Endothelial cell of umbilical vein (primary cell): ENCODE results near the gene C1RL. TPM values are rescaled to one million over a fixed set of nuclear protein-coding genes. Genes with fewer than 3 reads are reported as not detected.

Experiments used
- BruUV-seq: library from RNA; stranded (reverse); fragments of 400-500 nt; replicated peaks from 2 replicates; lab custom pipeline; 2021; lab: Mats Ljungman, UMichigan
- CTCF ChIA-PET: fragments of 300-600, 350-600 bp; sonication (Branson Sonifier 250); formaldehyde crosslinking; loops from one replicate; lab custom pipeline; 2021; ENCODE audit warnings: antibody characterized with exemption, inconsistent platforms; lab: Charles Lee
- POLR2A ChIA-PET: fragments of 300-600, 350-600 bp; sonication (Branson Sonifier 250); formaldehyde crosslinking; loops from one replicate; lab custom pipeline; 2021; ENCODE audit warnings: antibody characterized with exemption, inconsistent platforms; lab: Charles Lee
- DNase-seq: peaks from one replicate; pipeline ENCODE4 v3.0.0-alpha.2; 2011; ENCODE audit warnings: low read depth, low spot score
- FAIRE-seq: peaks from 2 replicates; lab custom pipeline; 2011; peaks lifted over from hg19 to GRCh38; lab: Jason Lieb, UNC
- H2AFZ ChIP-seq: 2 replicates; pipeline ENCODE4 v1.6.0; 2012; ENCODE audit warnings: low read depth, low read length, control low read depth, inconsistent platforms
- H3K27ac ChIP-seq: 2 replicates; pipeline ENCODE4 v1.5.1; 2011; ENCODE audit warnings: low read depth, mild to moderate bottlenecking, control low read depth, low read length, moderate library complexity; ENCODE audit not compliant: insufficient read depth
- H3K27me3 ChIP-seq, 2 experiments: 2 replicates each; pipeline versions ENCODE4 v1.6.0 to v1.6.1; 2011; ENCODE audit warnings: low read length in 2 of 2, mixed read lengths in 1 of 2; ENCODE audit not compliant: control insufficient read depth in 2 of 2, insufficient read depth in 2 of 2
- H3K36me3 ChIP-seq, 2 experiments: 2 replicates in 1 of 2; 3 replicates in 1 of 2; pipeline ENCODE4 v1.5.1; 2011; ENCODE audit warnings: low read length in 2 of 2, mild to moderate bottlenecking in 1 of 2, moderate library complexity in 1 of 2; ENCODE audit not compliant: control insufficient read depth in 2 of 2, insufficient read depth in 2 of 2; ENCODE audit errors: extremely low read depth in 1 of 2
- H3K4me1 ChIP-seq: 3 replicates; pipeline ENCODE4 v1.5.1; 2011; ENCODE audit warnings: mild to moderate bottlenecking, low read length; ENCODE audit not compliant: control insufficient read depth, insufficient read depth; ENCODE audit errors: extremely low read depth
- H3K4me2 ChIP-seq: 2 replicates; pipeline ENCODE4 v1.6.1; 2011; ENCODE audit warnings: low read length, control low read depth, mixed read lengths; ENCODE audit not compliant: insufficient read depth
- H3K4me3 ChIP-seq, 3 experiments: fragments of 200-600 bp in 1 of 3; sonication (generic), shearing (Covaris generic) in 1 of 3; replicated peaks in 1 of 3; 2 replicates each; pipeline ENCODE4 v1.5.1; 2011 to 2016; ENCODE audit warnings: control low read depth in 3 of 3, low read length in 3 of 3, mild to moderate bottlenecking in 2 of 3, inconsistent platforms in 1 of 3, low read depth in 1 of 3, moderate library complexity in 1 of 3; ENCODE audit not compliant: insufficient read depth in 1 of 3
- H3K79me2 ChIP-seq: 2 replicates; pipeline ENCODE4 v1.6.0; 2012; ENCODE audit warnings: low read length, inconsistent platforms; ENCODE audit not compliant: control insufficient read depth, insufficient read depth
- H3K9ac ChIP-seq: replicated peaks from 2 replicates; pipeline ENCODE3; 2011; ENCODE audit warnings: low read length, control low read depth; ENCODE audit not compliant: insufficient read depth; ENCODE audit errors: extremely low read depth
- H3K9me1 ChIP-seq: replicated peaks from 3 replicates; pipeline ENCODE4 v1.6.0; 2011; ENCODE audit warnings: mild to moderate bottlenecking, low read length; ENCODE audit not compliant: control insufficient read depth, insufficient read depth; ENCODE audit errors: extremely low read depth
- H3K9me3 ChIP-seq: replicated peaks from 2 replicates; pipeline ENCODE4 v1.5.1; 2012; ENCODE audit warnings: low read length, inconsistent platforms; ENCODE audit not compliant: control insufficient read depth, insufficient read depth
- H4K20me1 ChIP-seq: replicated peaks from 2 replicates; pipeline ENCODE3; 2011; ENCODE audit warnings: mild to moderate bottlenecking, low read length; ENCODE audit not compliant: control insufficient read depth, insufficient read depth; ENCODE audit errors: extremely low read depth
- CTCF ChIP-seq, 2 donors: IDR thresholded peaks; 1 replicate in 1 of 2; 2 replicates in 1 of 2; pipeline ENCODE4 v1.5.1; 2011; ENCODE audit warnings: low read length in 2 of 2, mild to moderate bottlenecking in 2 of 2, moderate library complexity in 2 of 2, control low read depth in 1 of 2, inconsistent platforms in 1 of 2, low read depth in 1 of 2; ENCODE audit not compliant: insufficient read depth in 1 of 2; ENCODE audit errors: extremely low read depth in 1 of 2
- EZH2 ChIP-seq: IDR thresholded peaks from 2 replicates; pipeline ENCODE4 v1.6.1; 2012; ENCODE audit warnings: borderline replicate concordance, low read depth, mild to moderate bottlenecking, moderate library complexity, low read length, inconsistent platforms; ENCODE audit not compliant: severe bottlenecking
- FOS ChIP-seq: IDR thresholded peaks from 2 replicates; pipeline ENCODE4 v1.6.1; 2011; ENCODE audit warnings: mild to moderate bottlenecking, low read length, moderate library complexity, borderline replicate concordance; ENCODE audit not compliant: insufficient read depth
- GATA2 ChIP-seq: IDR thresholded peaks from 2 replicates; pipeline ENCODE4 v1.7.0; 2011; ENCODE audit warnings: low read depth, mild to moderate bottlenecking, moderate library complexity, mixed read lengths, low read length; ENCODE audit not compliant: insufficient read length, insufficient read depth
- JUN ChIP-seq: IDR thresholded peaks from 2 replicates; pipeline ENCODE4 v1.6.1; 2011; ENCODE audit warnings: borderline replicate concordance, low read depth; ENCODE audit not compliant: insufficient read length, insufficient read depth
- MYC ChIP-seq: IDR thresholded peaks from one replicate; pipeline ENCODE4 v1.6.1; 2011; ENCODE audit warnings: mild to moderate bottlenecking, low read depth, low read length
- POLR2A ChIP-seq: IDR thresholded peaks from 2 replicates; pipeline ENCODE4 v1.6.1; 2012; ENCODE audit warnings: low read depth, mild to moderate bottlenecking, control low read depth, low read length
- POLR2AphosphoS5 ChIP-seq: IDR thresholded peaks from 2 replicates; pipeline ENCODE4 v1.6.1; 2012; ENCODE audit warnings: low read depth, mild to moderate bottlenecking, control low read depth, low read length, moderate library complexity; ENCODE audit not compliant: insufficient read depth
- dilution Hi-C: fragments of 300-500 bp; cut with MboI; formaldehyde crosslinking; loops from one replicate; pipeline ENCODE4 v1.15.0; 2019; ENCODE audit warnings: low sequenced_read_pairs; ENCODE audit not compliant: extremely low pct_ligation_motif_present
- intact Hi-C: fragments of 100-400 bp; cut with micrococcal nuclease; formaldehyde crosslinking; loops from one replicate; pipeline ENCODE4 v1.10.0; 2022
- polyA plus RNA-seq, 4 experiments: library from polyadenylated mRNA; depleted of rRNA in 3 of 4; stranded (reverse) in 3 of 4; unstranded in 1 of 4; fragments of >200 nt; gene quantifications; 2 replicates each; pipeline versions ENCODE4 v1.2.1 to v1.2.3, GENCODE V29; 2011 to 2012; ENCODE audit warnings: missing spikeins in 1 of 4
- total RNA-seq: library from RNA; stranded (reverse); gene quantifications from 2 replicates; pipeline ENCODE4 v1.2.3, GENCODE V29; 2021
- TF ChIP-seq, protein P1 (sequence below): IDR thresholded peaks from 2 replicates; pipeline ENCODE4 v1.6.1; 2011; ENCODE audit not compliant: insufficient read depth, insufficient read length

C1RL gene
- total and polyA plus RNA-seq, 2 donors (not counting 3 experiments of a cell fraction or from before 2014, with no cell fraction given), result 20.9 to 25.0 TPM

GRCh38 chr12:7068240-7068993 is 40.6 kb downstream of the C1RL start:
- Histone ChIP-seq H3K27me3 (peaks cover 17 to 36% of the 10 kb centered on the region in 2 experiments), H3K4me3 (no peak overlapping the region), H3K79me2 (no peaks in the 10 kb centered on the region), H3K27ac (no peak overlapping the region), H4K20me1 (no peaks in the 10 kb centered on the region), H3K9me1 (no peaks in the 10 kb centered on the region), H3K4me1 (no peaks in the 10 kb centered on the region), H3K9me3 (no peaks in the 10 kb centered on the region), H3K36me3 (no peaks in the 10 kb centered on the region), H2AFZ (no peak overlapping the region), H3K9ac (no peak overlapping the region), H3K4me2 (no peak overlapping the region)
- ChIA-PET CTCF (interaction anchor here (1.0 to 1.3 kb wide), 4 partner anchors 8 to 45 kb away, joined by 3 to 4 read pairs (median 3); partner anchors contain the start of gene C1S), POLR2A (no interaction called here)
- intact Hi-C loops (no loop called here), dilution Hi-C loops (no loop called here)
- no peak for FAIRE-seq
- TF ChIP-seq, protein P1, sequence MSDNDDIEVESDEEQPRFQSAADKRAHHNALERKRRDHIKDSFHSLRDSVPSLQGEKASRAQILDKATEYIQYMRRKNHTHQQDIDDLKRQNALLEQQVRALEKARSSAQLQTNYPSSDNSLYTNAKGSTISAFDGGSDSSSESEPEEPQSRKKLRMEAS, result no peak
- TF ChIP-seq CTCF (IDR thresholded peaks at IDR 0.05; ENCODE audit: extremely low read depth in 1 of 2, insufficient read depth in 1 of 2, low read depth in 1 of 2, low read length in 2 of 2) (no peak), JUN (no peak), POLR2AphosphoS5 (no peak), POLR2A (no peak), FOS (no peak), MYC (no peak), GATA2 (no peak), EZH2 (no peak)
- no peak for DNase-seq
- no TSS peak for BruUV-seq
